Measurements from ENCODE around the gene VMAC. TPM values are rescaled to one million over a fixed set of nuclear protein-coding genes. Genes with fewer than 3 reads are reported as not detected.

Gene VMAC
- total RNA-seq, 1 experiment from 2014 or later: 7.1 TPM

GRCh38 chr19:5890099-5890498 lies 14.6 kb upstream of the VMAC start:
- intact Hi-C loops (cut with micrococcal nuclease; ENCODE audit: unreplicated experiment): no loop called here
- Histone ChIP-seq H3K36me3 (ENCODE audit: low read depth) (no peaks in the 10 kb centered on the region), H3K9me2 (ENCODE audit: insufficient read depth) (no peaks in the 10 kb centered on the region), H3K27me3 (ENCODE audit: insufficient read depth, low read depth) (no peaks in the 10 kb centered on the region), H3K9me3 (ENCODE audit: insufficient read depth, low read depth) (no peaks in the 10 kb centered on the region), H3K4me3 (no peak overlapping the region), H3K4me2 (no peak overlapping the region), H3K4me1 (replicated peaks; ENCODE audit: insufficient read depth) (no peaks in the 10 kb centered on the region), H3F3A (ENCODE audit: insufficient read depth, low read depth) (no peaks in the 10 kb centered on the region; the same call in 1 of the 2 replicates), H4K20me1 (ENCODE audit: insufficient read depth) (no peaks in the 10 kb centered on the region), H3K27ac (no peak overlapping the region), H3K79me2 (ENCODE audit: low read depth) (no peaks in the 10 kb centered on the region), H2AFZ (no peak overlapping the region)
- ChIA-PET POLR2A (ENCODE audit: unreplicated experiment) (interaction anchor here (1.0 kb wide), 1 partner anchor 482 kb away, joined by 4 read pairs; no protein-coding TSS in a partner anchor), CTCF (interaction anchor here (1.2 kb wide), 1 partner anchor 86 kb away, joined by 3 read pairs; the partner anchor contains the start of gene NRTN)
- no TSS peak for BruUV-seq (replicated peaks)
- no peak for DNase-seq
- TF ChIP-seq CTCF (conservative IDR thresholded peaks at IDR 0.05): no peak
- TF ChIP-seq EZH2 (IDR thresholded peaks at IDR 0.05; ENCODE audit: low read depth): no peak

GRCh38 chr19:5891572-5891937 lies 13.1 kb upstream of the VMAC start:
- ChIA-PET POLR2A (ENCODE audit: unreplicated experiment) (no interaction called here), CTCF (interaction anchor here (0.6 kb wide), 1 partner anchor 116 kb away, joined by 6 read pairs; no protein-coding TSS in a partner anchor)
- Histone ChIP-seq H3K36me3 (ENCODE audit: low read depth) (no peaks in the 10 kb centered on the region), H3K9me2 (ENCODE audit: insufficient read depth) (no peaks in the 10 kb centered on the region), H3K27me3 (ENCODE audit: insufficient read depth, low read depth) (no peaks in the 10 kb centered on the region), H3K4me2 (no peak overlapping the region), H3K27ac (no peak overlapping the region), H3K4me1 (replicated peaks; ENCODE audit: insufficient read depth) (no peaks in the 10 kb centered on the region), H3K79me2 (ENCODE audit: low read depth) (no peaks in the 10 kb centered on the region), H3K9me3 (ENCODE audit: insufficient read depth, low read depth) (no peaks in the 10 kb centered on the region), H2AFZ (no peak overlapping the region), H4K20me1 (ENCODE audit: insufficient read depth) (no peaks in the 10 kb centered on the region), H3K4me3 (no peak overlapping the region), H3F3A (ENCODE audit: insufficient read depth, low read depth) (no peaks in the 10 kb centered on the region; the same call in 1 of the 2 replicates)
- intact Hi-C loops (cut with micrococcal nuclease; ENCODE audit: unreplicated experiment): no loop called here
- no peak for DNase-seq
- BruUV-seq (replicated peaks): no TSS peak
- TF ChIP-seq EZH2 (IDR thresholded peaks at IDR 0.05; ENCODE audit: low read depth): no peak
- TF ChIP-seq CTCF (conservative IDR thresholded peaks at IDR 0.05): no peak

- Histone ChIP-seq H3K4me1 (replicated peaks; ENCODE audit: insufficient read depth) (no peaks in the 10 kb centered on the region), H3K27ac (no peak overlapping the region), H4K20me1 (ENCODE audit: insufficient read depth) (peaks cover 4% of the 10 kb centered on the region; the same call in 1 of the 2 replicates), H3K4me2 (no peak overlapping the region), H3K9me3 (ENCODE audit: insufficient read depth, low read depth) (no peaks in the 10 kb centered on the region), H3K36me3 (ENCODE audit: low read depth) (no peaks in the 10 kb centered on the region), H2AFZ (no peak overlapping the region), H3F3A (ENCODE audit: insufficient read depth, low read depth) (no peaks in the 10 kb centered on the region; the same call in 1 of the 2 replicates), H3K27me3 (ENCODE audit: insufficient read depth, low read depth) (no peaks in the 10 kb centered on the region), H3K79me2 (ENCODE audit: low read depth) (no peaks in the 10 kb centered on the region), H3K9me2 (ENCODE audit: insufficient read depth) (no peaks in the 10 kb centered on the region), H3K4me3 (no peak overlapping the region)
- ChIA-PET POLR2A (ENCODE audit: unreplicated experiment) (no interaction called here), CTCF (interaction anchor here (0.6 kb wide), 1 partner anchor 116 kb away, joined by 6 read pairs; no protein-coding TSS in a partner anchor)
- DNase-seq: no peak
- intact Hi-C loops (cut with micrococcal nuclease; ENCODE audit: unreplicated experiment): loop anchor here (1.0 kb wide), 1 partner anchor 88 kb away; no protein-coding TSS in a partner anchor
- BruUV-seq (replicated peaks): no TSS peak
- peak; percentile 64 for TF ChIP-seq CTCF (conservative IDR thresholded peaks at IDR 0.05)
- TF ChIP-seq EZH2 (IDR thresholded peaks at IDR 0.05; ENCODE audit: low read depth): no peak
Measured at GRCh38 chr19:5891938-5892771, 12.5 kb upstream of the VMAC start.
